LNCAP (cell line): ENCODE measurements around the gene SEC31B.

Experiments used
- CTCF ChIP-seq: fragments of 450-650 bp; IDR thresholded peaks from 2 replicates; pipeline ENCODE4 v1.5.1; 2017; ENCODE audit warnings: mild to moderate bottlenecking

SEC31B gene

GRCh38 chr10:100506596-100507356, 12.9 kb downstream of the SEC31B start:
- TF ChIP-seq CTCF = no peak

- no peak for TF ChIP-seq CTCF
These were observed 14.5 kb downstream of the SEC31B start for GRCh38 chr10:100505164-100505563.

- TF ChIP-seq CTCF = no peak
These were observed 15.6 kb downstream of the SEC31B start for GRCh38 chr10:100504096-100504495.

GRCh38 chr10:100502926-100503494, 16.7 kb downstream of the SEC31B start:
- no peak for TF ChIP-seq CTCF

GRCh38 chr10:100501423-100501822, 18.2 kb downstream of the SEC31B start:
- no peak for TF ChIP-seq CTCF

- TF ChIP-seq CTCF = no peak
These were observed 21.6 kb downstream of the SEC31B start for GRCh38 chr10:100498059-100498458.

GRCh38 chr10:100496567-100496966, 23.1 kb downstream of the SEC31B start:
- TF ChIP-seq CTCF = no peak
